ENCODE results near the gene SLK.

Gene SLK

DNA sequence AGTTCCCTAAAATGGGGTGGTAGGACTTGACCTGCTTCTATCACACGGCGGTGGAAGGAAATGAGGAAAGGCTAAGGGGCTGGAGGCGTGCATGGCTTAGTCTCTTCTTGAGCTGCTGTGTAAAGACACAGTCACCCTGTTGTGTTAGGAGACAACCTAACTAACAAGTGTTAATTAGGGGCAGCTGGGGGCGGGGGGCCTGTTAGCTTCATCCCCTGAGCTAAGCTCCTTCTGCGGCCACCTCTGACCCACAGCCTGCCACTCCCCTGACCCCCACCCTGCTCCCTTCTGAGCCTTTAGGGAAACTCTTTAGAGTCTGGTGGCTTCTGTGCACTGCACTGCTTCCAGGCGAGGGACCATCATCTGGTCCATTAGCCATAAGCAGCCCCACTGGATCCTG, 90.8 kb downstream of the SLK start:
- no peak for DNase-seq

DNA sequence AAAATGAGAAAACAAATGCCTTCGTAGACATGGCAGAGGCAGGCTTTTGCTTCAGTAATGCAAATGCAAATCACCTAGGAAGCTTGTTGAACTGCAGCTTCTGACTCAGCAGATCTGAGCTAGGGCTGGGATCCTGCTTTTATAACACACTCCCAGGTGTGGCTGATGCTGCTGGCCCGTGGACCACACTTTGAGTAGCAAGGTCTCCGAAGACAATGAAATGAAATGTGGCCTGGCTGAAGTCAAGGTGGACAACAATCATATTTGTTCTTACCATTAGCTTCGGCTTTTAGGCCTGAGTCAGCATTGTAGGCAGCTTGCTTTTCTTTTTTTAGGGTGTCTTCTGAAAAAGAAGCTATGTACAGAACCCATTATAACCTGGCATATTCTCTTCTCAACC, 92.4 kb downstream of the SLK start:
- no peak for DNase-seq

- DNase-seq: no peak
Observed at GRCh38 chr10:104061196-104061595, 94.3 kb downstream of the SLK start.

GRCh38 chr10:104065748-104066147, 98.8 kb downstream of the SLK start:
- no peak for DNase-seq

DNA sequence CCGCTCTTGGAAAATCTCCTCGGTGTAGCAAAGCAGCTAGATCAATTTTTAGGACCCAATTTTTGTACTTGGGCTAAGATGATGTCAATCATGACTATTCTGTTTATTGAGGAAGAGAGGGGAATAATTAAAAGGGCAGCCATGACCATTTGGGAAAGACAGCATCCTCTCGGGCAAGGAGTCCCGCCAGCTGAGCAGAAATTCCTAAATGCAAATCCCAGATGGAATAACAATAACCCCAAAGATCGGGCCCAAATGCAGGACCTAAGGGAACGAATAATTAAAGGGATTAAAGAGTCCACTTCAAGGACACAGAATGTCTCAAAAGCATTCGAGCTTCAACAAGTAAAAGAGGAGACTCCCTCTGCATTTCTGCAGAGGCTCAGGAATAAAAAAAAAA, 100.0 kb downstream of the SLK start:
- no peak for DNase-seq

DNA sequence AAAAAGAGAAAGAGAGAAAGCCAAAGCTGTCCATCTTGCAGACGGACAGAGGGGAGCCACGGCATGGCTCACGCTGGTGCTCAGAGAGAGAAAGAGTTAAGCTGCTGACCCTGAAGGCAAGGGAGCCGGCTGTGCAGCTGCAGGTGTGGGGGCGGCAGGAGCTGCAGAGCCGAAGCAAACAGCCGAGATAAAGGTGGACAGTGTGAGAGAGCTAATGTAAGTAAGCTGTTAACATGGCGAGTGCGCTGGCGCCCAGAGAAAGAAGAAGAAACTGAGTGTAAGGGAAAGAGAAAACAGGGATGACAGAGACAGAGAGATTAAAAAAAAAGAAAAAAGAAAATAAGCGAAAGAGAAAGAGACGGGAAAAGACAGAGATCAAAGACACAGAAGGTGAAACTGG, 100.6 kb downstream of the SLK start:
- DNase-seq: no peak

GRCh38 chr10:104069613-104070012, 102.7 kb downstream of the SLK start:
- DNase-seq: no peak

DNA sequence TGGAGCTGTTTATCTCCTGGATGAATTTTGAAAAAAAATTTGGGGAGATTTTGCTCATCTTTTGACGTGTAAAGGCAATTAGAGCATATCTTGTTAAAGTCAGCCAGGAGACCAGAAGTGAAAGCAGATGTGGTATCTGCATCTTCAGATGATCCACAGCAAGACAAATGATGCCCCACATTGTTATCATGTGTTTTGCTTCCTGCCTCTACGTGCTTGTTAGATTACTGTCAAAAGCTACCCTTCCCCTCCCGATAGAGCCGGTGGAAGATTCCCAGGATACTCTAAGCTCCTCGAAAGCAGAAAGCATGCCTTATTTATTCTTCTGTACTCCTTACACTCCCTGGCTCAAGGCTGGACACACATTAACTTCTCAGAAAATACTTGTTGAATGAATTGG, 105.8 kb downstream of the SLK start:
- DNase-seq: no peak

DNA sequence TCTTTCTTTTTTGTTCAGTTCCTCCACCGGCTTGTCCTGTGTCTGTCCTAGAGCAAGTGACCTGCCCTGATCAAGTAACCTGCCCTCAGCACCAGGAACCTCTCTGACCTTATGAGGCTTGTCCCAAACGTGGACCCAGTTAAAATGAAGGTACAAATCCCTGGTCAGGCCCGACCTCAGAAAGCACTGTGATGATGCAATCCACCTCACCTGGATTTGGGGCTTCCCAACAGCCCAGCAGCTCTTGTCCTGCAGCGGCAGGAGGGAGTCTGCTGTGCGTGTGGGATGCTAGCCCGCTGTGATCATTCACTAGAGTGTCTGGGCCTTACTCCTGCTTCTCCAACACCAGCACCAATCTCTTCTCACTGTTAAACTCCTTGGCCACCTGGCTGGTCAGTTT, 107.6 kb downstream of the SLK start:
- no peak for DNase-seq

GRCh38 chr10:104076743-104077160, 109.8 kb downstream of the SLK start:
- peak; percentile 65 to 89 for DNase-seq

GRCh38 chr10:104077247-104077646, 110.3 kb downstream of the SLK start:
- DNase-seq: peak in 1 of 2 experiments; percentile 70

DNA sequence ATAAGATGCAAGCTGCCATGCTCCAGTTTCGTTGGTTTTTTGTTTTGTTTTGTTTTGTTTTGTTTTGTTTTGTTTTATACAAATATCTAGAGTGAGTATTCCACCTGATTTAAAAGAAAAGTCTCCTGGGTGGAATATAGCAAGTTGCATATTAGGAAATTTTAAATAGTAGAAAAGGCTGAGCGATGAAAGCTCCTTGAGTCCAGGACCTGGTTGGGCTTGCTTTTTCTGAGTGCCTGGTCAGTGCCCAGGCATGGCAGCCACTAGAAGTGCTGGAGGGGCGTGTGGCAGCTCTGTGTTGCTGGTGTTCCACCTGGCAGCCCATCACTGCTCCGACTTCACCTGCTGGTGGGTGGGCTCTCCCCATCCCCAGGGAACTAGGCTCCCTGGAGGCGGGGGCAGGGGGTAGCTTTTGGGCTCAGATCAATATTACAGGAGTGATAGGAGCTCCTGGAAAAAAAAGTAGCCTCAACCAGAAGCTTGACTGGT, 110.8 kb downstream of the SLK start:
- no peak for DNase-seq

All from NCI-H2081 (cell line).